Right lobe of liver (tissue), 4 donors: ENCODE measurements around the gene MTREX.

Experiments
- CTCF ChIP-seq, 4 donors: fragments of 200-600 bp in 3 of 4; fragments of 450-650 bp in 1 of 4; IDR thresholded peaks; one replicate each; pipeline versions ENCODE4 v1.5.1 to v1.8.0; 2016 to 2022; ENCODE audit warnings: antibody characterized with exemption in 4 of 4, mild to moderate bottlenecking in 2 of 4
- POLR2A ChIP-seq: fragments of 450-650 bp; IDR thresholded peaks from one replicate; pipeline ENCODE4 v1.6.1; 2017; ENCODE audit warnings: antibody characterized with exemption, mild to moderate bottlenecking
- donor health status: DM: no; HTN: no; CAD: no.
- donor health status: DM: no; HTN: no; CAD: no.
- donor health status: DM: no; HTN: yes; CAD: no.

- TF ChIP-seq POLR2A, result no peak
- TF ChIP-seq CTCF (IDR thresholded peaks at IDR 0.05), result no peak
These were observed 31.0 kb downstream of the MTREX start for GRCh38 chr5:55338810-55339243.
